Pancreas (tissue), 10 donors: Measurements from ENCODE around the gene RANBP3. TPM values are rescaled to one million over a fixed set of nuclear protein-coding genes. Genes with fewer than 3 reads are reported as not detected.

Experiments used
- ATAC-seq, 4 donors: fragments of 200-7000 bp; cut with Tn5 transposase; one replicate each; pipeline versions ENCODE4 v1.8.0 to v1.9.1; 2020; ENCODE audit warnings: mild to moderate bottlenecking in 4 of 4, moderate library complexity in 4 of 4
- DNase-seq, 6 donors: peaks; one replicate each; pipeline ENCODE4 v3.0.0-alpha.2; 2020
- FAIRE-seq: peaks from 2 replicates; lab custom pipeline; 2012; peaks lifted over from hg19 to GRCh38; lab: Jason Lieb, UNC
- H3K27ac ChIP-seq, 4 donors: fragments of 200-600 bp; sonication (generic); 1 replicate in 3 of 4; 2 replicates in 1 of 4; pipeline versions ENCODE4 v1.5.0 to v1.8.0; 2020
- H3K27me3 ChIP-seq, 4 donors: fragments of 200-600 bp; one replicate each; pipeline ENCODE4 v1.8.0; 2021
- H3K36me3 ChIP-seq, 3 donors: fragments of 200-600 bp; sonication (generic) in 1 of 3; one replicate each; pipeline versions ENCODE4 v1.5.0 to v1.8.0; 2020 to 2021
- H3K4me1 ChIP-seq, 3 donors: fragments of 200-600 bp; one replicate each; pipeline ENCODE4 v1.8.0; 2021
- H3K4me3 ChIP-seq, 4 donors: fragments of 200-600 bp; sonication (generic) in 2 of 4; one replicate each; pipeline versions ENCODE4 v1.5.0 to v1.8.0; 2020 to 2021
- H3K9me3 ChIP-seq, 4 donors: fragments of 200-600 bp; one replicate each; pipeline ENCODE4 v1.8.0; 2021
- WGBS, 2 donors: extraction: QIAGEN DNeasy Blood & Tissue Kit; methylation state at CpG; one replicate each; pipeline ENCODE4 v1.1.7; 2013; 5-methylcytosine and 5-hydroxymethylcytosine counted together
- intact Hi-C, 3 donors: fragments of 100-400 bp; cut with DNase I; formaldehyde crosslinking; loops; one replicate each; pipeline versions ENCODE4 v1.11.1 to v1.14.2; 2022
- polyA plus RNA-seq, 2 donors: library from polyadenylated mRNA; stranded (reverse); fragments of 200-250 nt; gene quantifications; one replicate each; pipeline ENCODE4 v1.2.3, GENCODE V29; 2013
- total RNA-seq, 6 donors: library from RNA; stranded (reverse); fragmentation: NEBNext Ultra II Directional in 4 of 6; extraction: Animal tissue kit (Norgen Biotek cat#: 25700) in 4 of 6; gene quantifications; one replicate each; pipeline versions ENCODE4 v1.2.1 to v1.2.4, GENCODE V29; 2021 to 2023
- TF ChIP-seq, protein P1 (sequence below), 4 donors: fragments of 200-600 bp; sonication (generic) in 3 of 4; IDR thresholded peaks; one replicate each; pipeline versions ENCODE4 v1.5.0 to v1.8.0; 2021; ENCODE audit warnings: antibody characterized with exemption in 4 of 4
- donor health status: healthy with polysubstance abuse.
- donor health status: DM: no; HTN: no; CAD: no; lungs with moderate emphysema.
- donor health status: DM: no; HTN: no; CAD: no.
- donor health status: control.
- donor health status: control.
- donor health status: Bipolar disorder and iron deficiency.
- donor health status: DM: yes; HTN: yes; CAD: no.
- donor health status: DM: no; HTN: no; CAD: no.
- donor health status: DM: no; HTN: no; CAD: no.
- donor health status: DM: yes; HTN: yes; CAD: no.

RANBP3 gene
- total and polyA plus RNA-seq, 8 donors, result 27.6 to 42.2 (median 34.7) TPM

DNA sequence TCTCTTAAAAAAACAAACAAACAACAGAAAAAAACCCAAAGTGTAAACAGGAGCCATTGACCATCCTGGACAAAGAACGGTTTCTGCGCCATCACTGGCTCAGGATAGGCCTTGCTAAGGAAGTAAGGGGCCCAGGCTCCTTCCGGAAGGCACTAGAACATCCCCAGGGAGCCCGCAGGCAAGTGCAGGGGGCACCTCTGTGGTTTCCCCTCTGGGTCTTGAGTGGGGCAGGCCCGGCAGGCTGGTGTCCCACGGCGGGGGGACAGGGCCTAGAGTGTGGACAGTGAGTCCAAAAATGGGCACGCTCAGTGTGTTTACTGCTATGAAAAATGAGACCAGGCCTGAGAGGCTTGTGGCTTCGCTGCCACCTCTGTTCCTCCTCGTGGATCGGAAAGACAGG is 14.8 kb upstream of the RANBP3 start:
- intact Hi-C loops, result no loop called here
- WGBS, 2 donors, result 89 to 92% methylated on average over 11 of the region's 11 CpGs
- no peaks in the 10 kb centered on the region for H3K4me1 ChIP-seq
- TF ChIP-seq, protein P1, sequence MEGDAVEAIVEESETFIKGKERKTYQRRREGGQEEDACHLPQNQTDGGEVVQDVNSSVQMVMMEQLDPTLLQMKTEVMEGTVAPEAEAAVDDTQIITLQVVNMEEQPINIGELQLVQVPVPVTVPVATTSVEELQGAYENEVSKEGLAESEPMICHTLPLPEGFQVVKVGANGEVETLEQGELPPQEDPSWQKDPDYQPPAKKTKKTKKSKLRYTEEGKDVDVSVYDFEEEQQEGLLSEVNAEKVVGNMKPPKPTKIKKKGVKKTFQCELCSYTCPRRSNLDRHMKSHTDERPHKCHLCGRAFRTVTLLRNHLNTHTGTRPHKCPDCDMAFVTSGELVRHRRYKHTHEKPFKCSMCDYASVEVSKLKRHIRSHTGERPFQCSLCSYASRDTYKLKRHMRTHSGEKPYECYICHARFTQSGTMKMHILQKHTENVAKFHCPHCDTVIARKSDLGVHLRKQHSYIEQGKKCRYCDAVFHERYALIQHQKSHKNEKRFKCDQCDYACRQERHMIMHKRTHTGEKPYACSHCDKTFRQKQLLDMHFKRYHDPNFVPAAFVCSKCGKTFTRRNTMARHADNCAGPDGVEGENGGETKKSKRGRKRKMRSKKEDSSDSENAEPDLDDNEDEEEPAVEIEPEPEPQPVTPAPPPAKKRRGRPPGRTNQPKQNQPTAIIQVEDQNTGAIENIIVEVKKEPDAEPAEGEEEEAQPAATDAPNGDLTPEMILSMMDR (IDR thresholded peaks at IDR 0.05), result no peak
- no peaks in the 10 kb centered on the region for H3K36me3 ChIP-seq
- no peaks in the 10 kb centered on the region for H3K27me3 ChIP-seq
- FAIRE-seq (no peak), DNase-seq (no peak), ATAC-seq (no peak)
- H3K9me3 ChIP-seq, result no peaks in the 10 kb centered on the region
- H3K4me3 ChIP-seq, result no peak overlapping the region
- no peak overlapping the region for H3K27ac ChIP-seq

DNA sequence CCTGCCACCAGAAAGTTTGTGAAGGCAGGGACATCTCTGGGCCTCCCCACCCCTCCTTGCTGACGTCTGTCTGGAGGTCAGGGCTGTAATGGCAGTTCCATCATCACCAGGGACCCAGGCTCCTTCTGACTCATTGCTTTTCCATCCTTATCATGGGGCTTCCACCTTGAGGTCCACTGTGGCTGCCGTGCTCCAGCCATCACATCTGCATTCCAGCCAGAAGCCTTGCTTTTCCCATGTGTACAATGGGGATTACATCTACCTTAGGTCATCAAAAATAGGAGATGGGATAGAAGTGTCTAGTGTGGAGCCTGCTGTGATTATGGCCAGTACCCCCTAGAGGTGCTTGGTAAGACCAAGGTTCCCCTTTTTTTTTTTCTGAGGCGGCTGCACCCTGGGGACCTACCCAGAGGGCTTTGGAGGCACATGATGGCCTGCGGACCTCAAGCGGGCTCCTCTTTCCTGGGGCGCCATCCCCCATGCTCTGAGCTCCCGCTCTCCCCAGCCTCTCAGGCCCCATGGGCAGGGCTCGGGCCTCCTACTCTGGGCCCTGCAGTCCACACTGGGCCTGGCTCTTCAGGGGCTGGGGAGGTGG is 13.4 kb upstream of the RANBP3 start:
- DNase-seq (no peak), ATAC-seq (no peak), FAIRE-seq (no peak)
- no peak overlapping the region for H3K27ac ChIP-seq
- 90 to 97% methylated on average over 8 of the region's 8 CpGs for WGBS, 2 donors
- no peaks in the 10 kb centered on the region for H3K36me3 ChIP-seq
- no peak overlapping the region for H3K4me3 ChIP-seq
- H3K9me3 ChIP-seq, result no peaks in the 10 kb centered on the region
- intact Hi-C loops, result no loop called here
- no peaks in the 10 kb centered on the region for H3K27me3 ChIP-seq
- TF ChIP-seq, protein P1 (IDR thresholded peaks at IDR 0.05), result no peak
- peaks cover 0 to 7% (median 0%) of the 10 kb centered on the region in 3 donors for H3K4me1 ChIP-seq

DNA sequence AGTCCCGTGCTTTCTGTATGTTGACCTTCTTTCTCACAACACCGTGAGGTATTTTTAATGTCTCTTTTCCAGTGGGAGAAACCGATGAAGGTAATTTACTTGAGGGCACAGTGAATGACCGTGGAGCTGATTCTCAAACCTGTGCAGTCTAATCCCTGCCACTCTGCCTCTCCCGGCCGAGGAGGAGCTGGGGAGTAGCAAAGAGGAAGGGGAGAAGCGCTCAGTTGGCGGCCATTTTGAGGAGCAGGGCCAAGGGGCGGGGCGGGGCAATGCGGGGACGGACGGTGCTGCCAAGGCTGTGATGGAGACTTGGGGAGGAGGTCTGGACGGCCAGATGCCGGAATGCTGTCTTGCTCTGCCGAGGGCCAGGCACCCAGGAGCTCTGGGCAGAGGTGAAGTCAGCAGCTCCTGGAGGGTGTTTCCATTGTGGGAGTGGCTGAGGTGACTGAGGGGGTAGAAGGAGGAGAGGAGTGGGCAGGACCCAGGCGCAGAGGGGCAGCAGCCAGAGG is 12.4 kb upstream of the RANBP3 start:
- 47 to 71% methylated on average over 17 of the region's 17 CpGs for WGBS, 2 donors
- H3K4me1 ChIP-seq, result peaks cover 0 to 7% (median 0%) of the 10 kb centered on the region in 3 donors
- no peaks in the 10 kb centered on the region for H3K9me3 ChIP-seq
- FAIRE-seq, result no peak
- no peaks in the 10 kb centered on the region for H3K36me3 ChIP-seq
- DNase-seq, result no peak
- intact Hi-C loops, result no loop called here
- TF ChIP-seq, protein P1 (IDR thresholded peaks at IDR 0.05), result no peak
- H3K4me3 ChIP-seq, result no peak overlapping the region
- no peak for ATAC-seq
- H3K27ac ChIP-seq, result no peak overlapping the region
- H3K27me3 ChIP-seq, result no peaks in the 10 kb centered on the region

DNA sequence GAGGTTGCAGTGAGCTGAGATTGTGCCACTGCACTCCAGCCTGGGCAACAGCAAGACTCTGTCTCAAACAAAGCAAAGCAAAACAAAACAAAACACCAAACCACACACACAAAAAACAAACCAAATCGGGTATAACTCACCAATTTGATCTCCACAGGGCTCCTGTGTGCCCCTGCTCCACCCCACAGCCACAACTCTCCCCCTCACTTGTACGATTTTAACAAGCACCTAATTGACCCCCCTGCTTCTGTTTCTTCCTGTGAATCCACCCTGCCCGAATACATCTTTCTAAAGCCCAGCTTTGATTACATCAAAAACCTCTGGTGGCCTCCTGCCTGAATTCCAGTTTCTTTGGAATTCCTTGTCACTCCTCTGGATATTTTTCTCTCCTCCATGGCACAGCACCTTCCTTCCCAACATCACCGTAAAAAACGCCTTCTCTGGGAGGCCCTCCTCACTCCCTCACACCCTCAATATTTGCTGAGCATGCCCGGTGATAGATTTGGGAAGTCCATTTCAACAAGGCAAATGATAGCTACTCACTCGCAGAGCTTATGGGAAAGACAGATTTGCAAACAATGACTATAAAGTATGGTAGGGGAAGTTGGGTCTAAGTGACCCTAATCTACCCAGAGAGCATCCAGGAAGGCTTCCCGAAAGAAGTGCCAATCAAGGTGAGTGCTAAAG is 11.6 kb upstream of the RANBP3 start:
- H3K4me1 ChIP-seq, result peaks cover 0 to 7% (median 0%) of the 10 kb centered on the region in 3 donors
- intact Hi-C loops, result loop anchor here in 1 of 3 donors (5.0 kb wide), 1 partner anchor 33 kb away; no protein-coding TSS in a partner anchor

More for the DNA sequence above, 11.6 kb upstream of the RANBP3 start:
- H3K4me3 ChIP-seq, result no peak overlapping the region
- TF ChIP-seq, protein P1 (IDR thresholded peaks at IDR 0.05), result no peak
- ATAC-seq (no peak), FAIRE-seq (no peak), DNase-seq (no peak)
- no peaks in the 10 kb centered on the region for H3K36me3 ChIP-seq
- 69 to 71% methylated on average over 8 of the region's 8 CpGs for WGBS, 2 donors
- H3K9me3 ChIP-seq, result no peaks in the 10 kb centered on the region
- H3K27ac ChIP-seq, result no peak overlapping the region
- no peaks in the 10 kb centered on the region for H3K27me3 ChIP-seq
